DND-41 (cell line): ENCODE measurements around the gene GALNT13.

Experiments
- ATAC-seq: fragments of 200-7000 bp; cut with Tn5 transposase; 3 replicates; pipeline ENCODE4 v1.9.1; 2021; ENCODE audit warnings: low read depth; ENCODE audit not compliant: insufficient read depth
- DNase-seq: peaks from one replicate; pipeline ENCODE4 v3.0.0-alpha.2; 2020
- H2AFZ ChIP-seq: 2 replicates; pipeline ENCODE4 v1.6.0; 2012; ENCODE audit warnings: low read depth, low read length
- H3K27ac ChIP-seq: 2 replicates; pipeline ENCODE4 v1.5.1; 2012; ENCODE audit warnings: low read length, inconsistent platforms
- H3K27me3 ChIP-seq: fragments of 200-600 bp; sonication (generic); 2 replicates; pipeline ENCODE4 v1.6.0; 2012; ENCODE audit warnings: low read length, mild to moderate bottlenecking, inconsistent platforms; ENCODE audit not compliant: insufficient read depth, poor library complexity
- H3K36me3 ChIP-seq: 2 replicates; pipeline ENCODE4 v1.5.1; 2012; ENCODE audit warnings: low read length, inconsistent platforms; ENCODE audit not compliant: insufficient read depth
- H3K4me1 ChIP-seq: 2 replicates; pipeline ENCODE4 v1.5.1; 2012; ENCODE audit warnings: mild to moderate bottlenecking, low read length; ENCODE audit not compliant: insufficient read depth
- H3K4me2 ChIP-seq: 2 replicates; pipeline ENCODE4 v1.6.0; 2012; ENCODE audit warnings: mild to moderate bottlenecking, moderate library complexity, low read length, inconsistent platforms; ENCODE audit not compliant: insufficient read depth
- H3K4me3 ChIP-seq, 2 experiments: fragments of 200-600 bp in 1 of 2; shearing (Covaris generic) in 1 of 2; 2 replicates each; pipeline ENCODE4 v1.5.1; 2012 to 2016; ENCODE audit warnings: inconsistent platforms in 2 of 2, low read length in 2 of 2, mild to moderate bottlenecking in 2 of 2, low read depth in 1 of 2, moderate library complexity in 1 of 2
- H3K79me2 ChIP-seq: 2 replicates; pipeline ENCODE4 v1.6.0; 2012; ENCODE audit warnings: low read length, inconsistent platforms; ENCODE audit not compliant: insufficient read depth
- H3K9ac ChIP-seq: 2 replicates; pipeline ENCODE4 v1.6.0; 2012; ENCODE audit warnings: low read depth, mild to moderate bottlenecking, inconsistent platforms, low read length, moderate library complexity
- H3K9me3 ChIP-seq: 2 replicates; pipeline ENCODE4 v1.5.1; 2012; ENCODE audit warnings: low read length, moderate library complexity, mild to moderate bottlenecking, inconsistent platforms; ENCODE audit not compliant: insufficient read depth, severe bottlenecking
- H4K20me1 ChIP-seq: 2 replicates; pipeline ENCODE4 v1.6.0; 2012; ENCODE audit warnings: low read length; ENCODE audit not compliant: insufficient read depth
- CTCF ChIP-seq: IDR thresholded peaks from 2 replicates; pipeline ENCODE4 v1.5.1; 2012; ENCODE audit warnings: borderline replicate concordance, low read length, moderate library complexity, mild to moderate bottlenecking; ENCODE audit not compliant: poor library complexity, severe bottlenecking; ENCODE audit errors: extremely low read depth
- EZH2 ChIP-seq: IDR thresholded peaks from 3 replicates; pipeline ENCODE4 v1.6.1; 2012; ENCODE audit warnings: borderline replicate concordance, low read depth, mild to moderate bottlenecking, moderate library complexity, low read length, inconsistent platforms; ENCODE audit not compliant: severe bottlenecking

The GALNT13 gene

DNA sequence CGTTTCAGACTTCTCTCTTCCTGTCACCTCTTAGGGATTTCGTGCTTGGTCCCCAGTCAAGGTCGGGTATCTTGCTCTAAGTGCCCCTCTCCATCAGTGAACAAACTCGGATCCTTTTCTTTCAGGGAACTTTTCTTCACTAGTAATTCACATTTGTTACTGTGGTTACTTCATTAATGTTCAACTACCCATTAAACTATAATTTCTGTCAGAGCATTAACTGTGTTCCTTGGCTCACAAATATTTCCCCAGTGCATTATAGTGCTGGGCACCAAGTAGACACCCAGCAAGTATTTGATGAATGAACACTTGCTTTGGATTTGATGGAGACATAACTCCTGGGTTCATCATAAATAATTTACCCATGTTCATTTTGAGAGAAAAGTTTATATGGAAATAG lies 617.1 kb downstream of the GALNT13 start:
- no peak overlapping the region for H3K4me2 ChIP-seq
- no peak for DNase-seq
- H3K27me3 ChIP-seq = no peaks in the 10 kb centered on the region
- H3K79me2 ChIP-seq = no peaks in the 10 kb centered on the region
- no peaks in the 10 kb centered on the region for H4K20me1 ChIP-seq
- TF ChIP-seq EZH2 (no peak), CTCF (no peak)
- no peaks in the 10 kb centered on the region for H3K36me3 ChIP-seq
- H3K4me1 ChIP-seq = no peaks in the 10 kb centered on the region
- no peak overlapping the region for H3K4me3 ChIP-seq
- H2AFZ ChIP-seq = no peak overlapping the region
- H3K9ac ChIP-seq = no peak overlapping the region
- no peak overlapping the region for H3K27ac ChIP-seq
- ATAC-seq = no peak
- no peaks in the 10 kb centered on the region for H3K9me3 ChIP-seq

DNA sequence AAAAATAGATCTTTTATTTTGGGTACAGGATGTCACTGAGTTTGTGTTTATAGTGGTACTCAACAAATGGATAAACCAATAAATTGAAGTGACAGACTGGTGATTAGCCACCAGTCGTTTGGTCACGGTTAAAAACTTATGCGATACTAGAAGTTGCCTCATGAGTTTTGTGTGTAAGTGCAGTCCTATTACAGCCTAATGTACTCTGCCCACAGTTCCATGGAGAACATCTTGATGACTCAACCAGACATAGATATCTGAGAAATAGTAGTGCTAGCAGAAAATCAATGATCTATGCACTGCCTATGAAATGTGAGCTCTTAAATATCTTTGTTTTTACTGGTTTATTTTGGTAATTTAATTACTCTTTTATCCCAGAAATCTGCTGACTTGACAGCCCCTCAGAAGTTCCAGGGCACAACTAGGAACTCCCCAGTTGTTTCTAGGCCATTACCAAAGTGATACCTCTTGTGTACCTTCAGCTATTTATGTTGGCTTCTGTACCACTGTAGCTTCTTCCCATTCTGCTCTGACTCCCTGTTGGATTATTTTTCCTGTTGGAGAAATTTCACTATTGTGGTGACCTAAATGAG lies 617.6 kb downstream of the GALNT13 start:
- Histone ChIP-seq H3K27me3 (no peaks in the 10 kb centered on the region), H3K4me3 (no peak overlapping the region), H3K4me1 (no peaks in the 10 kb centered on the region), H3K79me2 (no peaks in the 10 kb centered on the region), H4K20me1 (no peaks in the 10 kb centered on the region), H3K9ac (no peak overlapping the region), H3K9me3 (no peaks in the 10 kb centered on the region), H3K27ac (no peak overlapping the region), H3K36me3 (no peaks in the 10 kb centered on the region), H2AFZ (no peak overlapping the region), H3K4me2 (no peak overlapping the region)
- TF ChIP-seq EZH2 = no peak
- TF ChIP-seq CTCF = no peak
- no peak for ATAC-seq
- no peak for DNase-seq

DNA sequence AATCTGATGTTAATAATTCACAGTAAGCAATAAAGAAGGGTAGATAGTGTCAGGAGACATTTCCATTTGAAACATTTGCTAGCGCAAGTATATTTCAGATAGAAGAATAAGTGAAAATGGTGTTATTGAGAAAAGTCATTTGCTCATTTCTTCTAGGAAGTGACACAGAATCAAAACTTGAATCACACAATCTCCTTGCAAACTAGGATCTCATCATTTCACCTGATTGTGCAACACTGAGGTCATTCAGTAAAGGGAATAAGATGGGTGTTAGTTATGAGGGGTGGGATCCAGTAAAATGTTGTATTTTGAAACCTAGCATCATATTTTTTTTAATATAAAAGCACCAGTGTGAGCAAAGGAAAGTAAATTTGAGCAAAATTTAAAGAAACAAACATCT lies 618.8 kb downstream of the GALNT13 start:
- H3K4me3 ChIP-seq = no peak overlapping the region
- no peak overlapping the region for H3K9ac ChIP-seq

More for the DNA sequence above, 618.8 kb downstream of the GALNT13 start:
- Histone ChIP-seq H3K4me2 (no peak overlapping the region), H3K79me2 (no peaks in the 10 kb centered on the region), H3K9me3 (no peaks in the 10 kb centered on the region), H3K27me3 (no peaks in the 10 kb centered on the region), H3K36me3 (no peaks in the 10 kb centered on the region), H3K27ac (no peak overlapping the region), H3K4me1 (no peaks in the 10 kb centered on the region), H2AFZ (no peak overlapping the region), H4K20me1 (no peaks in the 10 kb centered on the region)
- ATAC-seq = no peak
- DNase-seq = no peak
- TF ChIP-seq EZH2 = no peak
- no peak for TF ChIP-seq CTCF
